Breast epithelium (tissue), 4 donors: ENCODE data around the gene GALNTL6. TPM values are rescaled to one million over a fixed set of nuclear protein-coding genes. Genes with fewer than 3 reads are reported as not detected.

Source experiments
- DNase-seq, 2 donors: peaks; one replicate each; pipeline ENCODE4 v3.0.0-alpha.2; 2019; ENCODE audit warnings: low spot score in 2 of 2
- H3K27ac ChIP-seq, 2 donors: fragments of 200-600 bp; sonication (generic) in 1 of 2; one replicate each; pipeline ENCODE4 v1.5.1; 2016 to 2019; ENCODE audit warnings: mild to moderate bottlenecking in 1 of 2
- H3K27me3 ChIP-seq, 2 donors: fragments of 200-600 bp; sonication (generic) in 1 of 2; one replicate each; pipeline versions ENCODE4 v1.5.1 to v1.6.0; 2017 to 2019; ENCODE audit warnings: control low read depth in 1 of 2, mild to moderate bottlenecking in 1 of 2
- H3K36me3 ChIP-seq: fragments of 200-600 bp; one replicate; pipeline ENCODE4 v1.5.1; 2019
- H3K4me1 ChIP-seq, 2 donors: fragments of 200-600 bp; sonication (generic); one replicate each; pipeline ENCODE4 v1.5.1; 2016 to 2019; ENCODE audit warnings: control low read depth in 1 of 2
- H3K4me3 ChIP-seq, 3 donors: fragments of 200-600 bp; sonication (generic); 1 replicate in 2 of 3; 2 replicates in 1 of 3; pipeline ENCODE4 v1.5.1; 2016 to 2019; ENCODE audit warnings: mild to moderate bottlenecking in 3 of 3, moderate library complexity in 2 of 3
- H3K9me3 ChIP-seq, 2 donors: fragments of 200-600 bp; sonication (generic) in 1 of 2; one replicate each; pipeline ENCODE4 v1.5.1; 2016 to 2019; ENCODE audit warnings: control low read depth in 1 of 2
- POLR2A ChIP-seq: fragments of 450-650 bp; IDR thresholded peaks from one replicate; pipeline ENCODE4 v1.6.1; 2016; ENCODE audit warnings: antibody characterized with exemption, mild to moderate bottlenecking, moderate library complexity
- POLR2AphosphoS5 ChIP-seq, 3 donors: sonication (generic); formaldehyde crosslinking; IDR thresholded peaks; one replicate each; pipeline ENCODE4 v1.6.1; 2017; ENCODE audit warnings: antibody characterized with exemption in 3 of 3
- intact Hi-C: fragments of 100-400 bp; cut with DNase I; formaldehyde crosslinking; loops from one replicate; pipeline ENCODE4 v1.15.1; 2023; ENCODE audit warnings: low total_unique reads
- total RNA-seq, 3 donors: library from RNA; depleted of rRNA; stranded (reverse); fragments of >200 nt; gene quantifications; one replicate each; pipeline ENCODE4 v1.1.0, GENCODE V29; 2016
- TF ChIP-seq, protein P1 (sequence below), 3 donors: fragments of 450-650 bp; IDR thresholded peaks; one replicate each; pipeline ENCODE4 v1.5.1; 2016 to 2017; ENCODE audit warnings: antibody characterized with exemption in 3 of 3, mild to moderate bottlenecking in 3 of 3, moderate library complexity in 3 of 3

GALNTL6 gene
- total RNA-seq, 3 donors from 2014 or later, result 0.29 to 0.98 TPM; not detected in 1

GRCh38 chr4:172992648-172993378 is 1179.6 kb downstream of the GALNTL6 start:
- Histone ChIP-seq H3K4me1 (no peaks in the 10 kb centered on the region), H3K27me3 (no peaks in the 10 kb centered on the region), H3K4me3 (no peak overlapping the region), H3K27ac (no peak overlapping the region), H3K36me3 (no peaks in the 10 kb centered on the region), H3K9me3 (peaks cover 10 to 14% of the 10 kb centered on the region in 2 donors)
- TF ChIP-seq POLR2A (no peak), POLR2AphosphoS5 (IDR thresholded peaks at IDR 0.05) (no peak)
- TF ChIP-seq, protein P1, sequence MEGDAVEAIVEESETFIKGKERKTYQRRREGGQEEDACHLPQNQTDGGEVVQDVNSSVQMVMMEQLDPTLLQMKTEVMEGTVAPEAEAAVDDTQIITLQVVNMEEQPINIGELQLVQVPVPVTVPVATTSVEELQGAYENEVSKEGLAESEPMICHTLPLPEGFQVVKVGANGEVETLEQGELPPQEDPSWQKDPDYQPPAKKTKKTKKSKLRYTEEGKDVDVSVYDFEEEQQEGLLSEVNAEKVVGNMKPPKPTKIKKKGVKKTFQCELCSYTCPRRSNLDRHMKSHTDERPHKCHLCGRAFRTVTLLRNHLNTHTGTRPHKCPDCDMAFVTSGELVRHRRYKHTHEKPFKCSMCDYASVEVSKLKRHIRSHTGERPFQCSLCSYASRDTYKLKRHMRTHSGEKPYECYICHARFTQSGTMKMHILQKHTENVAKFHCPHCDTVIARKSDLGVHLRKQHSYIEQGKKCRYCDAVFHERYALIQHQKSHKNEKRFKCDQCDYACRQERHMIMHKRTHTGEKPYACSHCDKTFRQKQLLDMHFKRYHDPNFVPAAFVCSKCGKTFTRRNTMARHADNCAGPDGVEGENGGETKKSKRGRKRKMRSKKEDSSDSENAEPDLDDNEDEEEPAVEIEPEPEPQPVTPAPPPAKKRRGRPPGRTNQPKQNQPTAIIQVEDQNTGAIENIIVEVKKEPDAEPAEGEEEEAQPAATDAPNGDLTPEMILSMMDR (IDR thresholded peaks at IDR 0.05), result no peak
- DNase-seq, result no peak
- intact Hi-C loops, result no loop called here

DNA sequence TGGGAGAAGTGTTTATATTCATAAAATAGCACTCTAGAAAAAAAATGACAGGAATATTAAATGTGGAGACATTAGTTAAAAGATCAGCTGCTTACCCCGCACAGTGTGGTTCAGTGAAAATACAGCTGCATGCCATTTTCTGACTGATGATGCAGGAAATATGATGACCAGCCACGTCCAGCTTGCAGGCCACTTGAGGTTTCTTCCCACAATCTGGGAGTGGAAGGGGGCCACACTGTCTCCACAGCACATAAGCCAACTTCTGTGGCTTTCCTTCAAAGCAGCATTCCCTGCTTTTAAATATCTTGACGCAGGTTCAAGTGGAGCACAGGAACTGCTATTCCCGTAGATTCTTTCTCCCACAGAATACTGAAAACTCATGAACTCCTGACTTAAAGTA is 1182.0 kb downstream of the GALNTL6 start:
- TF ChIP-seq, protein P1 (IDR thresholded peaks at IDR 0.05), result no peak
- TF ChIP-seq POLR2AphosphoS5 (IDR thresholded peaks at IDR 0.05), result no peak
- TF ChIP-seq POLR2A, result no peak

DNA sequence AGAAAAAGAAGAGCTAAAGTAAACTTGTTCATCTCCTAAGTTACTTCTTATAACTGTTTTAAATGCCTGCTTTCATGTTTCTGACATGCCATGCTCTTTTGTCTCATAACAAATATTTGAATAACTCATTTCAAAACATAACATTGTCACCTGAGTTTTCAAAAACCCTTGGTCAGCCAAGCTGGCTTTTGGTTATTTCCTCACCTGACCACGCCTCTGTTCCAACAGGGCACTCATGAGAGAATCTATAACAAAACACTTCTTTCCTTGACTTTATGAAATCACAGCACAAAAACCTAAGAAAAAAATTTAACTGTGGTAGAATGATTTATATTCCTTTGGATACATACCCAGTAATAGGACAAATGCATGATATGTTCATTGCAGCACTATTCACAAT is 1182.5 kb downstream of the GALNTL6 start:
- no peak overlapping the region for H3K4me3 ChIP-seq
- intact Hi-C loops, result no loop called here

More for the DNA sequence above, 1182.0 kb downstream of the GALNTL6 start:
- H3K27ac ChIP-seq, result no peak overlapping the region
- H3K36me3 ChIP-seq, result no peaks in the 10 kb centered on the region
- no peak overlapping the region for H3K4me3 ChIP-seq
- no peaks in the 10 kb centered on the region for H3K4me1 ChIP-seq
- H3K9me3 ChIP-seq, result no peaks in the 10 kb centered on the region
- intact Hi-C loops, result no loop called here
- H3K27me3 ChIP-seq, result no peaks in the 10 kb centered on the region
- DNase-seq, result no peak

DNA sequence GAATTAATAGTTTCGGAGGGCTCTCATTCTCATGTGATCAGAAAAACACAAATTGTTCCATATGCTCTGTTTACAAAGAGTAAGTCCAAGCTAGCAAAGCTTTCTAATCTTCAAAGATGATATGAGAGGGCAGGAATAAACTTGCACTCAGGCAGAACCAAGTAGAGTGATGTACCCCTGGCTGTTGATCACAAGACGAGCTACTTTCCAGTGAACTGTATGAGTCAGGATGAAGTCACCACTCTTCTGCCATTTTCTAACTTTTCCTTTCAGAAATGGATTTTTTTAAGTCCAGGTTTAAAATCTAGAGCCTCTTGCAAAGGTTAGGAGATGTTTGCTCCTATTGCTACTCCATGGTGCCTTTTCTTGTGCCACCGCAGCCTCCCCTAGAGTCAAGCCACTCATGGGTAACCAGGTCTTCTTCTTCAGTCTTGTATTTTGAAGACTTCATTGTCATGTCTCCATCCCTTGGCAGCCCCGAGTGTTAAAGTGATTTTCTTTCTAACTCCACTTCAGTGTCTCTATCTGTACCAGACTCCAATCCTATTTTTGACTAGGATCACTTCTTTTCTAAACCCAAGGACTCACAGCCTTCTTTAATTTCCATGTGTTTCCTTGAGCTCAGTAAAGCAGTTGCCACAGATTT is 1183.5 kb downstream of the GALNTL6 start:
- TF ChIP-seq POLR2A (no peak), POLR2AphosphoS5 (IDR thresholded peaks at IDR 0.05) (no peak)
- TF ChIP-seq, protein P1 (IDR thresholded peaks at IDR 0.05), result no peak
- no peak for DNase-seq
- Histone ChIP-seq H3K9me3 (no peaks in the 10 kb centered on the region), H3K4me1 (no peaks in the 10 kb centered on the region), H3K27ac (no peak overlapping the region), H3K27me3 (no peaks in the 10 kb centered on the region), H3K4me3 (no peak overlapping the region), H3K36me3 (no peaks in the 10 kb centered on the region)
- intact Hi-C loops, result no loop called here

More for the DNA sequence above, 1182.5 kb downstream of the GALNTL6 start:
- H3K27ac ChIP-seq, result no peak overlapping the region
- TF ChIP-seq POLR2AphosphoS5 (IDR thresholded peaks at IDR 0.05), result no peak
- TF ChIP-seq, protein P1 (IDR thresholded peaks at IDR 0.05), result no peak
- no peak for TF ChIP-seq POLR2A
- DNase-seq, result no peak
- no peaks in the 10 kb centered on the region for H3K27me3 ChIP-seq
- no peaks in the 10 kb centered on the region for H3K9me3 ChIP-seq
- no peaks in the 10 kb centered on the region for H3K4me1 ChIP-seq
- no peaks in the 10 kb centered on the region for H3K36me3 ChIP-seq

GRCh38 chr4:172997217-172997609 is 1184.0 kb downstream of the GALNTL6 start:
- no peak overlapping the region for H3K27ac ChIP-seq
- TF ChIP-seq POLR2A, result no peak
- no peak for TF ChIP-seq POLR2AphosphoS5 (IDR thresholded peaks at IDR 0.05)
- TF ChIP-seq, protein P1 (IDR thresholded peaks at IDR 0.05), result no peak
- H3K9me3 ChIP-seq, result no peaks in the 10 kb centered on the region
- H3K4me3 ChIP-seq, result no peak overlapping the region
- no peaks in the 10 kb centered on the region for H3K36me3 ChIP-seq
- no peaks in the 10 kb centered on the region for H3K27me3 ChIP-seq
- no peaks in the 10 kb centered on the region for H3K4me1 ChIP-seq
- intact Hi-C loops, result no loop called here
- no peak for DNase-seq
